GM12874 (cell line): ENCODE measurements around the gene FBXO31.

Experiments
- CTCF ChIP-seq: IDR thresholded peaks from 2 replicates; pipeline ENCODE4 v1.5.1; 2011; ENCODE audit warnings: low read depth, mild to moderate bottlenecking, control low read depth, low read length, moderate library complexity; ENCODE audit not compliant: insufficient read depth

Gene FBXO31

GRCh38 chr16:87393680-87394055, 10.1 kb upstream of the FBXO31 start:
- no peak for TF ChIP-seq CTCF

GRCh38 chr16:87392821-87393679, 9.5 kb upstream of the FBXO31 start:
- TF ChIP-seq CTCF, result no peak

- no peak for TF ChIP-seq CTCF
Observed at GRCh38 chr16:87391950-87392820, 8.6 kb upstream of the FBXO31 start, which contains the start of gene MAP1LC3B. MAP1LC3B (plus strand) TSS chr16:87392336; CDS start chr16:87392428, 92 bp downstream.

- TF ChIP-seq CTCF, result no peak
Observed at GRCh38 chr16:87391324-87391949, 7.9 kb upstream of the FBXO31 start.

- TF ChIP-seq CTCF, result no peak
Observed at GRCh38 chr16:87390641-87391323, 7.2 kb upstream of the FBXO31 start.

- no peak for TF ChIP-seq CTCF
Observed at GRCh38 chr16:87389245-87389644, 5.7 kb upstream of the FBXO31 start.
